ENCODE data around the gene ANKRD11.

ANKRD11 gene

GRCh38 chr16:89407282-89407924, 83.0 kb downstream of the ANKRD11 start:
- Histone ChIP-seq H2AK5ac (ENCODE audit: low read length, severe bottlenecking) (no peak overlapping the region), H3K9ac (ENCODE audit: low read length) (no peak overlapping the region), H3K36me3 (ENCODE audit: control insufficient read depth in 1 of 2, insufficient read depth in 2 of 2, low read depth in 1 of 2, low read length in 2 of 2) (peaks cover 0 to 20% of the 10 kb centered on the region in 2 experiments), H2BK12ac (ENCODE audit: low read length in 2 of 2) (no peak overlapping the region), H3K4ac (ENCODE audit: low read depth in 1 of 2, low read length in 2 of 2) (no peak overlapping the region), H3K27me3 (ENCODE audit: control insufficient read depth in 1 of 2, insufficient read depth in 1 of 2, low read length in 2 of 2) (no peaks in the 10 kb centered on the region), H3K4me1 (ENCODE audit: control insufficient read depth, insufficient read depth, low read depth, low read length) (peaks cover 56% of the 10 kb centered on the region), H2BK15ac (ENCODE audit: low read depth, poor library complexity, severe bottlenecking) (no peak overlapping the region), H2AFZ (ENCODE audit: low read depth, low read length) (no peak overlapping the region), H3K14ac (ENCODE audit: low read length in 2 of 2) (peak overlapping the region in 1 of 2 experiments; percentile 50), H4K91ac (ENCODE audit: low read length) (no peak overlapping the region), H3K27ac (ENCODE audit: low read length, poor library complexity, severe bottlenecking) (no peak overlapping the region), H3K4me3 (ENCODE audit: insufficient read depth in 1 of 2, low read depth in 1 of 2, low read length in 2 of 2) (no peak overlapping the region), H3K79me1 (replicated peaks; ENCODE audit: low read length, poor library complexity, severe bottlenecking) (peaks cover 4% of the 10 kb centered on the region), H4K8ac (ENCODE audit: low read length) (no peak overlapping the region), H2BK120ac (ENCODE audit: low read depth, low read length) (no peak overlapping the region), H3K4me2 (ENCODE audit: low read length, poor library complexity, severe bottlenecking) (no peak overlapping the region), H3K23ac (ENCODE audit: low read length in 2 of 2) (no peak overlapping the region), H3K18ac (ENCODE audit: low read depth in 1 of 2, low read length in 2 of 2) (no peak overlapping the region), H2BK5ac (ENCODE audit: low read depth, low read length, poor library complexity, severe bottlenecking) (no peak overlapping the region), H3K9me3 (ENCODE audit: control insufficient read depth, low read length) (no peaks in the 10 kb centered on the region)
- no peak for DNase-seq
- WGBS: 79% methylated on average over 17 of the region's 17 CpGs

- Histone ChIP-seq H3K79me1 (replicated peaks; ENCODE audit: low read length, poor library complexity, severe bottlenecking) (peaks cover 4% of the 10 kb centered on the region), H3K27me3 (ENCODE audit: control insufficient read depth in 1 of 2, insufficient read depth in 1 of 2, low read length in 2 of 2) (no peaks in the 10 kb centered on the region)
- 90% methylated on average over 21 of the region's 22 CpGs for WGBS
Observed at GRCh38 chr16:89406277-89406888, 84.0 kb downstream of the ANKRD11 start.

GRCh38 chr16:89404561-89404960, 85.8 kb downstream of the ANKRD11 start:
- no peak overlapping the region for H3K9ac ChIP-seq (ENCODE audit: low read length)
- H3K4ac ChIP-seq (ENCODE audit: low read depth in 1 of 2, low read length in 2 of 2): no peak overlapping the region
- no peak overlapping the region for H3K23ac ChIP-seq (ENCODE audit: low read length in 2 of 2)
- H3K4me1 ChIP-seq (ENCODE audit: control insufficient read depth, insufficient read depth, low read depth, low read length): peaks cover 39% of the 10 kb centered on the region
- H3K4me2 ChIP-seq (ENCODE audit: low read length, poor library complexity, severe bottlenecking): no peak overlapping the region
- no peak overlapping the region for H2BK5ac ChIP-seq (ENCODE audit: low read depth, low read length, poor library complexity, severe bottlenecking)
- H3K27ac ChIP-seq (ENCODE audit: low read length, poor library complexity, severe bottlenecking): no peak overlapping the region
- no peak overlapping the region for H2AFZ ChIP-seq (ENCODE audit: low read depth, low read length)
- H3K79me1 ChIP-seq (replicated peaks; ENCODE audit: low read length, poor library complexity, severe bottlenecking): peaks cover 6% of the 10 kb centered on the region
- H3K4me3 ChIP-seq (ENCODE audit: insufficient read depth in 1 of 2, low read depth in 1 of 2, low read length in 2 of 2): no peak overlapping the region
- no peak overlapping the region for H3K14ac ChIP-seq (ENCODE audit: low read length in 2 of 2)
- H2AK5ac ChIP-seq (ENCODE audit: low read length, severe bottlenecking): no peak overlapping the region
- no peak overlapping the region for H2BK120ac ChIP-seq (ENCODE audit: low read depth, low read length)
- 94% methylated on average over 6 of the region's 8 CpGs for WGBS
- DNase-seq: no peak
- no peaks in the 10 kb centered on the region for H3K9me3 ChIP-seq (ENCODE audit: control insufficient read depth, low read length)
- no peak overlapping the region for H2BK15ac ChIP-seq (ENCODE audit: low read depth, poor library complexity, severe bottlenecking)
- H3K36me3 ChIP-seq (ENCODE audit: control insufficient read depth in 1 of 2, insufficient read depth in 2 of 2, low read depth in 1 of 2, low read length in 2 of 2): peaks cover 0 to 23% of the 10 kb centered on the region in 2 experiments
- H3K27me3 ChIP-seq (ENCODE audit: control insufficient read depth in 1 of 2, insufficient read depth in 1 of 2, low read length in 2 of 2): no peaks in the 10 kb centered on the region
- H2BK12ac ChIP-seq (ENCODE audit: low read length in 2 of 2): no peak overlapping the region
- no peak overlapping the region for H4K8ac ChIP-seq (ENCODE audit: low read length)
- H4K91ac ChIP-seq (ENCODE audit: low read length): no peak overlapping the region
- H3K18ac ChIP-seq (ENCODE audit: low read depth in 1 of 2, low read length in 2 of 2): no peak overlapping the region

More at GRCh38 chr16:89406277-89406888, 84.0 kb downstream of the ANKRD11 start:
- no peak overlapping the region for H2AFZ ChIP-seq (ENCODE audit: low read depth, low read length)
- H2AK5ac ChIP-seq (ENCODE audit: low read length, severe bottlenecking): no peak overlapping the region
- no peak overlapping the region for H4K91ac ChIP-seq (ENCODE audit: low read length)
- H3K4ac ChIP-seq (ENCODE audit: low read depth in 1 of 2, low read length in 2 of 2): no peak overlapping the region
- H3K9me3 ChIP-seq (ENCODE audit: control insufficient read depth, low read length): no peaks in the 10 kb centered on the region
- H3K9ac ChIP-seq (ENCODE audit: low read length): no peak overlapping the region
- H2BK120ac ChIP-seq (ENCODE audit: low read depth, low read length): no peak overlapping the region
- no peak overlapping the region for H3K23ac ChIP-seq (ENCODE audit: low read length in 2 of 2)
- H2BK5ac ChIP-seq (ENCODE audit: low read depth, low read length, poor library complexity, severe bottlenecking): no peak overlapping the region
- no peak overlapping the region for H3K4me3 ChIP-seq (ENCODE audit: insufficient read depth in 1 of 2, low read depth in 1 of 2, low read length in 2 of 2)
- no peak overlapping the region for H3K14ac ChIP-seq (ENCODE audit: low read length in 2 of 2)
- peaks cover 0 to 20% of the 10 kb centered on the region in 2 experiments for H3K36me3 ChIP-seq (ENCODE audit: control insufficient read depth in 1 of 2, insufficient read depth in 2 of 2, low read depth in 1 of 2, low read length in 2 of 2)
- DNase-seq: no peak
- H3K4me2 ChIP-seq (ENCODE audit: low read length, poor library complexity, severe bottlenecking): no peak overlapping the region
- peaks cover 51% of the 10 kb centered on the region for H3K4me1 ChIP-seq (ENCODE audit: control insufficient read depth, insufficient read depth, low read depth, low read length)
- no peak overlapping the region for H2BK12ac ChIP-seq (ENCODE audit: low read length in 2 of 2)
- peak overlapping the region; percentile 42 for H4K8ac ChIP-seq (ENCODE audit: low read length)
- no peak overlapping the region for H2BK15ac ChIP-seq (ENCODE audit: low read depth, poor library complexity, severe bottlenecking)
- H3K27ac ChIP-seq (ENCODE audit: low read length, poor library complexity, severe bottlenecking): no peak overlapping the region
- no peak overlapping the region for H3K18ac ChIP-seq (ENCODE audit: low read depth in 1 of 2, low read length in 2 of 2)

- Histone ChIP-seq H3K4me3 (ENCODE audit: insufficient read depth in 1 of 2, low read depth in 1 of 2, low read length in 2 of 2) (no peak overlapping the region), H3K79me1 (replicated peaks; ENCODE audit: low read length, poor library complexity, severe bottlenecking) (peaks cover 5% of the 10 kb centered on the region), H2BK120ac (ENCODE audit: low read depth, low read length) (no peak overlapping the region), H3K9ac (ENCODE audit: low read length) (no peak overlapping the region), H3K18ac (ENCODE audit: low read depth in 1 of 2, low read length in 2 of 2) (peak overlapping the region in 1 of 2 experiments; percentile 46), H3K27me3 (ENCODE audit: control insufficient read depth in 1 of 2, insufficient read depth in 1 of 2, low read length in 2 of 2) (no peaks in the 10 kb centered on the region), H3K14ac (ENCODE audit: low read length in 2 of 2) (no peak overlapping the region), H3K4me1 (ENCODE audit: control insufficient read depth, insufficient read depth, low read depth, low read length) (peaks cover 27% of the 10 kb centered on the region), H3K23ac (ENCODE audit: low read length in 2 of 2) (no peak overlapping the region), H2BK15ac (ENCODE audit: low read depth, poor library complexity, severe bottlenecking) (no peak overlapping the region), H2AFZ (ENCODE audit: low read depth, low read length) (no peak overlapping the region), H2BK5ac (ENCODE audit: low read depth, low read length, poor library complexity, severe bottlenecking) (no peak overlapping the region), H2BK12ac (ENCODE audit: low read length in 2 of 2) (no peak overlapping the region), H2AK5ac (ENCODE audit: low read length, severe bottlenecking) (no peak overlapping the region), H3K4me2 (ENCODE audit: low read length, poor library complexity, severe bottlenecking) (no peak overlapping the region), H3K4ac (ENCODE audit: low read depth in 1 of 2, low read length in 2 of 2) (no peak overlapping the region), H4K91ac (ENCODE audit: low read length) (no peak overlapping the region), H4K8ac (ENCODE audit: low read length) (peak overlapping the region; percentile 5), H3K27ac (ENCODE audit: low read length, poor library complexity, severe bottlenecking) (no peak overlapping the region), H3K36me3 (ENCODE audit: control insufficient read depth in 1 of 2, insufficient read depth in 2 of 2, low read depth in 1 of 2, low read length in 2 of 2) (peaks cover 0 to 30% of the 10 kb centered on the region in 2 experiments), H3K9me3 (ENCODE audit: control insufficient read depth, low read length) (no peaks in the 10 kb centered on the region)
- WGBS: 87% methylated on average over 17 of the region's 17 CpGs
- DNase-seq: no peak
Observed at GRCh38 chr16:89402962-89403361, 87.4 kb downstream of the ANKRD11 start.

Data from mesenchymal stem cell (in vitro differentiated cells and primary cell).